OCI-LY1 (cell line): Measurements from ENCODE around the gene WDR72.

Experiments
- H2AFZ ChIP-seq: fragments of 200-600 bp; sonication (generic), shearing (Covaris generic); 2 replicates; pipeline ENCODE4 v1.6.0; 2014; ENCODE audit warnings: antibody characterized with exemption, mild to moderate bottlenecking, low read length
- H3F3A ChIP-seq: fragments of 200-600 bp; sonication (generic), shearing (Covaris generic); 2 replicates; pipeline ENCODE4 v1.6.0; 2014; ENCODE audit warnings: mild to moderate bottlenecking, antibody characterized with exemption, low read length, moderate library complexity; ENCODE audit not compliant: insufficient read depth
- H3K27ac ChIP-seq: fragments of 200-600 bp; sonication (generic); 2 replicates; pipeline ENCODE4 v1.5.1; 2014; ENCODE audit warnings: low read length, mixed run types, mild to moderate bottlenecking, low read depth; ENCODE audit not compliant: poor library complexity, severe bottlenecking
- H3K27me3 ChIP-seq: fragments of 200-600 bp; sonication (generic); 2 replicates; pipeline ENCODE4 v1.6.0; 2014; ENCODE audit warnings: antibody characterized with exemption, mild to moderate bottlenecking, low read length, moderate library complexity; ENCODE audit not compliant: insufficient read depth
- H3K36me3 ChIP-seq: fragments of 200-600 bp; sonication (generic); 2 replicates; pipeline ENCODE4 v1.6.1; 2014; ENCODE audit warnings: mild to moderate bottlenecking, antibody characterized with exemption, low read length, moderate library complexity, mixed read lengths; ENCODE audit not compliant: insufficient read depth
- H3K4me1 ChIP-seq: fragments of 200-600 bp; sonication (generic); 2 replicates; pipeline ENCODE4 v1.5.1; 2014; ENCODE audit warnings: mild to moderate bottlenecking, low read length, moderate library complexity; ENCODE audit not compliant: insufficient read depth, severe bottlenecking
- H3K4me2 ChIP-seq: fragments of 200-600 bp; sonication (generic), shearing (Covaris generic); 2 replicates; pipeline ENCODE4 v1.6.1; 2014; ENCODE audit warnings: low read length
- H3K4me3 ChIP-seq: fragments of 200-600 bp; sonication (generic); 2 replicates; pipeline ENCODE4 v1.5.1; 2014; ENCODE audit warnings: low read length, low read depth, mild to moderate bottlenecking, mixed read lengths; ENCODE audit not compliant: poor library complexity, severe bottlenecking
- H3K79me2 ChIP-seq: fragments of 200-600 bp; shearing (Covaris generic); 2 replicates; pipeline ENCODE4 v1.6.1; 2016; ENCODE audit warnings: mixed run types, low read length, mixed read lengths; ENCODE audit not compliant: insufficient read depth
- H3K9ac ChIP-seq: fragments of 200-600 bp; sonication (generic), shearing (Covaris generic); 2 replicates; pipeline ENCODE4 v1.6.1; 2014; ENCODE audit warnings: mild to moderate bottlenecking, low read length, mixed read lengths
- H3K9me2 ChIP-seq: fragments of 200-600 bp; sonication (generic), shearing (Covaris generic); 2 replicates; pipeline ENCODE4 v1.6.1; 2014; ENCODE audit warnings: low read depth, mild to moderate bottlenecking, low read length, mixed read lengths
- H3K9me3 ChIP-seq: fragments of 200-600 bp; shearing (Covaris generic); 2 replicates; pipeline ENCODE4 v1.6.1; 2014; ENCODE audit warnings: low read length, mixed read lengths
- H4K20me1 ChIP-seq: fragments of 200-600 bp; sonication (generic), shearing (Covaris generic); 2 replicates; pipeline ENCODE4 v1.6.0; 2016; ENCODE audit warnings: mild to moderate bottlenecking, low read length; ENCODE audit not compliant: insufficient read depth
- EZH2 ChIP-seq: fragments of 200-600 bp; sonication (generic), shearing (Covaris generic); IDR thresholded peaks from 2 replicates; pipeline ENCODE4 v1.8.0; 2017; ENCODE audit warnings: borderline replicate concordance, mixed run types, mild to moderate bottlenecking, antibody characterized with exemption, low read length, moderate library complexity, mixed read lengths
- TF ChIP-seq, protein P1 (sequence below): fragments of 200-600 bp; sonication (generic), shearing (Covaris generic); IDR thresholded peaks from 2 replicates; pipeline ENCODE4 v1.5.1; 2017; ENCODE audit warnings: mild to moderate bottlenecking, antibody characterized with exemption, low read length, moderate library complexity, mixed read lengths

Gene WDR72

DNA sequence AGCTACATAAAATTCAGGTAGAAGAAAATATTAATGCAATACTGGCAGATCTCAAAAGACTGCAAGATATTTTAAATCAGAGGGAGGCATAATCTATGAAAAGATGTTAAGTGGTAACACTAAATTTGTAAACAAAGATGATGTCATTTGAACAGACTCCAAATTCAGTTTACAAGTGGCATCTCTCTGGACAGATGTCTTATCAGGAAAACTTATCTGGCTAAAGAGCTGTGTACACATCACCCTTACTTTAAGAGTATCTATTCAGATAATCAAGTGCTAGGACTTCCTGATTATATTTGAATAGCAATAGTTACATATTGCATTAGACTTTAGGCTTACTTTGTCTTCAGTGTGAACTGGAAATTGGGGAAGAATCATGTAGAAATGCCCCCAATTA, 231.5 kb downstream of the WDR72 start:
- no peak overlapping the region for H3K9ac ChIP-seq

DNA sequence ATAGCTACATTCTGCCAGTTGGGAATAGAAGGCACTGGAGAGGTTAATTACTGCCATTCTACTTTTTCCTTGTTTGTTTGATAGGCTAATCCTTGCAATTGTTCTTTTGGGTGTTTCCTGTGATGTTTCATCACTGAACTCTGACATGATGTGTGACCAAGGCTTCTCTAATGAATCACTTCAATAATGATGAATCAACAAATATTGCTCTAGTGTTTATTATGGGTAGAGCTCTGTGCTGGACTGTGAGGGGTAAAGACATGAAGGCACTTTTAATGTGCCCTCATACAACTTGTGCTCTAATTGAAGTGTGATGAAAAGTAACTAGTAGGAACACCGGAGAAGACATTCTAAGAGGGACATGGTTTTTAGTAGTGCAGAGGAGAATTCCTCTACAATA, 233.6 kb downstream of the WDR72 start:
- Histone ChIP-seq H3K9me3 (no peaks in the 10 kb centered on the region), H3K27me3 (no peaks in the 10 kb centered on the region), H3K9ac (no peak overlapping the region), H2AFZ (no peak overlapping the region), H4K20me1 (no peaks in the 10 kb centered on the region), H3K4me1 (no peaks in the 10 kb centered on the region), H3F3A (no peaks in the 10 kb centered on the region), H3K4me2 (no peak overlapping the region), H3K9me2 (no peaks in the 10 kb centered on the region), H3K79me2 (no peaks in the 10 kb centered on the region), H3K27ac (no peak overlapping the region), H3K36me3 (no peaks in the 10 kb centered on the region), H3K4me3 (no peak overlapping the region)
- TF ChIP-seq EZH2, result no peak
- TF ChIP-seq, protein P1, sequence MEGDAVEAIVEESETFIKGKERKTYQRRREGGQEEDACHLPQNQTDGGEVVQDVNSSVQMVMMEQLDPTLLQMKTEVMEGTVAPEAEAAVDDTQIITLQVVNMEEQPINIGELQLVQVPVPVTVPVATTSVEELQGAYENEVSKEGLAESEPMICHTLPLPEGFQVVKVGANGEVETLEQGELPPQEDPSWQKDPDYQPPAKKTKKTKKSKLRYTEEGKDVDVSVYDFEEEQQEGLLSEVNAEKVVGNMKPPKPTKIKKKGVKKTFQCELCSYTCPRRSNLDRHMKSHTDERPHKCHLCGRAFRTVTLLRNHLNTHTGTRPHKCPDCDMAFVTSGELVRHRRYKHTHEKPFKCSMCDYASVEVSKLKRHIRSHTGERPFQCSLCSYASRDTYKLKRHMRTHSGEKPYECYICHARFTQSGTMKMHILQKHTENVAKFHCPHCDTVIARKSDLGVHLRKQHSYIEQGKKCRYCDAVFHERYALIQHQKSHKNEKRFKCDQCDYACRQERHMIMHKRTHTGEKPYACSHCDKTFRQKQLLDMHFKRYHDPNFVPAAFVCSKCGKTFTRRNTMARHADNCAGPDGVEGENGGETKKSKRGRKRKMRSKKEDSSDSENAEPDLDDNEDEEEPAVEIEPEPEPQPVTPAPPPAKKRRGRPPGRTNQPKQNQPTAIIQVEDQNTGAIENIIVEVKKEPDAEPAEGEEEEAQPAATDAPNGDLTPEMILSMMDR, result no peak

More for the DNA sequence above, 231.5 kb downstream of the WDR72 start:
- Histone ChIP-seq H3K27ac (no peak overlapping the region), H3K36me3 (no peaks in the 10 kb centered on the region), H3K4me1 (no peaks in the 10 kb centered on the region), H3K4me3 (no peak overlapping the region), H3K4me2 (no peak overlapping the region), H2AFZ (no peak overlapping the region), H4K20me1 (no peaks in the 10 kb centered on the region), H3K27me3 (no peaks in the 10 kb centered on the region), H3K9me2 (no peaks in the 10 kb centered on the region), H3K79me2 (no peaks in the 10 kb centered on the region), H3K9me3 (no peaks in the 10 kb centered on the region), H3F3A (no peaks in the 10 kb centered on the region)
- TF ChIP-seq, protein P1, result no peak
- TF ChIP-seq EZH2, result no peak

DNA sequence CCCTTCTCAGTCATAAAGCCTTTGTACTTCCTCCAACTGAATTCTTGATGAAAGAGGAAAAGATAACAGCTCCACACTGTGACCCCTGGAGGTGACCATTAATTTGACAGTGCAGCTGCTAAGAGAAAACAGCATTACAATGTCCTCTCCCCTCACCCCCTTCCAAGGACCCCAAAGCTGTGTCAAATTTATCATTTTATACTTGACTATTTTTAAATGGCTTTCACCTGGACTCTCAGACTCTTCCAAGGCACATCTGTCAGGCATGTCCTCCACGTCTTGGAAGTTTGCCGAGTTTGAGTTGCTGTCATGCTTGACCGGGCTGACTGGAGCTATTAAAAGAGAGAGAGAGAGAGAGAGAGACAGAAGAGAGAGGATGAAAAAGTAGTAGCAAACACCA, 236.5 kb downstream of the WDR72 start:
- H3K27ac ChIP-seq, result no peak overlapping the region
- H3K27me3 ChIP-seq, result no peaks in the 10 kb centered on the region
- no peaks in the 10 kb centered on the region for H3F3A ChIP-seq
- no peaks in the 10 kb centered on the region for H3K4me1 ChIP-seq
- no peak overlapping the region for H3K4me3 ChIP-seq
- no peaks in the 10 kb centered on the region for H4K20me1 ChIP-seq
- H3K9me2 ChIP-seq, result no peaks in the 10 kb centered on the region
- no peaks in the 10 kb centered on the region for H3K36me3 ChIP-seq
- H3K9ac ChIP-seq, result no peak overlapping the region
- TF ChIP-seq EZH2, result no peak
- TF ChIP-seq, protein P1, result no peak
- H3K79me2 ChIP-seq, result no peaks in the 10 kb centered on the region
- H3K9me3 ChIP-seq, result no peaks in the 10 kb centered on the region
- no peak overlapping the region for H2AFZ ChIP-seq
- H3K4me2 ChIP-seq, result no peak overlapping the region
